ENCODE measurements around the gene ZBTB40. TPM values are rescaled to one million over a fixed set of nuclear protein-coding genes. Genes with fewer than 3 reads are reported as not detected.

Gene ZBTB40
- total RNA-seq, 1 experiment from 2014 or later = 19.5 TPM

GRCh38 chr1:22533244-22533895, 81.7 kb downstream of the ZBTB40 start:
- Histone ChIP-seq H3K4me2 (ENCODE audit: low read length) (no peak overlapping the region), H3K27ac (ENCODE audit: low read depth, low read length) (no peak overlapping the region), H3K4me3 (replicated peaks in 1 of 2; ENCODE audit: low read depth in 1 of 2, low read length in 2 of 2) (no peak overlapping the region), H3K9ac (ENCODE audit: low read length) (no peak overlapping the region), H3K27me3 (ENCODE audit: insufficient read depth, low read length) (no peaks in the 10 kb centered on the region), H3K36me3 (ENCODE audit: control insufficient read depth in 1 of 2, insufficient read depth in 2 of 2, low read length in 2 of 2) (no peaks in the 10 kb centered on the region), H3K9me3 (ENCODE audit: control insufficient read depth in 1 of 2, insufficient read depth in 1 of 2, low read depth in 1 of 2, low read length in 2 of 2) (no peaks in the 10 kb centered on the region), H3K79me2 (ENCODE audit: insufficient read depth, low read length) (no peaks in the 10 kb centered on the region), H4K20me1 (ENCODE audit: insufficient read depth) (no peaks in the 10 kb centered on the region), H3K9me2 (ENCODE audit: insufficient read depth) (no peaks in the 10 kb centered on the region), H3K4me1 (ENCODE audit: control insufficient read depth in 1 of 2, insufficient read depth in 2 of 2, low read length in 2 of 2) (no peaks in the 10 kb centered on the region), H2AFZ (ENCODE audit: low read depth, low read length, poor library complexity, severe bottlenecking) (no peak overlapping the region)
- ChIA-PET RAD21 (ENCODE audit: low non-redundant PET in 1 of 2, low total read pairs in 2 of 2, uncharacterized antibody in 2 of 2, unreplicated experiment in 2 of 2) (no interaction called here), POLR2A (no interaction called here), CTCF (no interaction called here)
- intact Hi-C loops (cut with micrococcal nuclease) = no loop called here
- TF ChIP-seq MAX (IDR thresholded peaks at IDR 0.05) (no peak), ZNF274 (IDR thresholded peaks at IDR 0.05; ENCODE audit: low read depth, low read length) (no peak), YY1 (IDR thresholded peaks at IDR 0.05; ENCODE audit: extremely low read depth, insufficient replicate concordance, low read depth, low read length) (no peak), SP1 (IDR thresholded peaks at IDR 0.05; ENCODE audit: low read depth) (no peak), ELF1 (IDR thresholded peaks at IDR 0.05; ENCODE audit: borderline replicate concordance, low read depth) (no peak), CBX3 (IDR thresholded peaks at IDR 0.05; ENCODE audit: low read depth) (no peak), POLR2A (IDR thresholded peaks at IDR 0.05; ENCODE audit: borderline replicate concordance, extremely low read depth, insufficient read depth, insufficient read length) (no peak)
- ATAC-seq = no peak
- DNase-seq (ENCODE audit: low read depth, low spot score) = no peak
- no TSS peak for BruUV-seq (replicated peaks)

GRCh38 chr1:22534951-22535350, 83.3 kb downstream of the ZBTB40 start:
- no peaks in the 10 kb centered on the region for H3K36me3 ChIP-seq (ENCODE audit: control insufficient read depth in 1 of 2, insufficient read depth in 2 of 2, low read length in 2 of 2)
- H3K27me3 ChIP-seq (ENCODE audit: insufficient read depth, low read length) = no peaks in the 10 kb centered on the region
- TF ChIP-seq FOSL1 (IDR thresholded peaks at IDR 0.05; ENCODE audit: low read depth) (no peak), ZNF274 (IDR thresholded peaks at IDR 0.05; ENCODE audit: low read depth, low read length) (no peak)
- no peaks in the 10 kb centered on the region for H3K79me2 ChIP-seq (ENCODE audit: insufficient read depth, low read length)
- H2AFZ ChIP-seq (ENCODE audit: low read depth, low read length, poor library complexity, severe bottlenecking) = no peak overlapping the region
- RAD21 ChIA-PET (ENCODE audit: low non-redundant PET in 1 of 2, low total read pairs in 2 of 2, uncharacterized antibody in 2 of 2, unreplicated experiment in 2 of 2) = no interaction called here
- no peak overlapping the region for H3K9ac ChIP-seq (ENCODE audit: low read length)
- no peak for ATAC-seq
- H3K9me2 ChIP-seq (ENCODE audit: insufficient read depth) = no peaks in the 10 kb centered on the region
- POLR2A ChIA-PET = no interaction called here
- intact Hi-C loops (cut with micrococcal nuclease) = no loop called here
- CTCF ChIA-PET = no interaction called here
- H4K20me1 ChIP-seq (ENCODE audit: insufficient read depth) = no peaks in the 10 kb centered on the region
- no peak overlapping the region for H3K4me2 ChIP-seq (ENCODE audit: low read length)
- no peaks in the 10 kb centered on the region for H3K4me1 ChIP-seq (ENCODE audit: control insufficient read depth in 1 of 2, insufficient read depth in 2 of 2, low read length in 2 of 2)
- H3K4me3 ChIP-seq (replicated peaks in 1 of 2; ENCODE audit: low read depth in 1 of 2, low read length in 2 of 2) = no peak overlapping the region
- no TSS peak for BruUV-seq (replicated peaks)
- no peak overlapping the region for H3K27ac ChIP-seq (ENCODE audit: low read depth, low read length)
- no peaks in the 10 kb centered on the region for H3K9me3 ChIP-seq (ENCODE audit: control insufficient read depth in 1 of 2, insufficient read depth in 1 of 2, low read depth in 1 of 2, low read length in 2 of 2)
- DNase-seq (ENCODE audit: low read depth, low spot score) = no peak

Data from HCT116 (cell line).